Measurements from ENCODE around the gene FADD.
"Not testable (repeated sequence)": the region's sequence is repeated elsewhere in the genome, so short reads cannot be mapped to it uniquely, and the experiment has no call there.

FADD gene

GRCh38 chr11:70182266-70182665 is 20.8 kb upstream of the FADD start:
- DNase-seq = no peak

- DNase-seq = no peak
These were observed 20.1 kb upstream of the FADD start for GRCh38 chr11:70183032-70183431.

- DNase-seq = no peak
These were observed 19.5 kb upstream of the FADD start for GRCh38 chr11:70183483-70184176.

- DNase-seq = no peak
These were observed 18.7 kb upstream of the FADD start for GRCh38 chr11:70184396-70184795.

GRCh38 chr11:70185348-70186055 is 17.6 kb upstream of the FADD start:
- no peak for DNase-seq

- no peak for DNase-seq
These were observed 16.7 kb upstream of the FADD start for GRCh38 chr11:70186420-70186819.

- no peak for DNase-seq
These were observed 16.2 kb upstream of the FADD start for GRCh38 chr11:70186936-70187335.

- DNase-seq = no peak
These were observed 15.3 kb upstream of the FADD start for GRCh38 chr11:70187771-70188170.

GRCh38 chr11:70189622-70190021 is 13.5 kb upstream of the FADD start:
- DNase-seq = no peak

- peak in 3 of 4 experiments; percentile 24 for DNase-seq
These were observed 11.5 kb upstream of the FADD start for GRCh38 chr11:70191495-70192140.

- DNase-seq = no peak
These were observed 10.3 kb upstream of the FADD start for GRCh38 chr11:70192666-70193410.

- DNase-seq = no peak
These were observed 9.4 kb upstream of the FADD start for GRCh38 chr11:70193411-70194292.

- DNase-seq = no peak
These were observed 8.0 kb upstream of the FADD start for GRCh38 chr11:70194792-70195791.

- DNase-seq = no peak
These were observed 2.8 kb upstream of the FADD start for GRCh38 chr11:70200212-70200844.

GRCh38 chr11:70201047-70201446 is 2.0 kb upstream of the FADD start:
- DNase-seq = not testable (repeated sequence)

- no peak for DNase-seq
These were observed 924 bp upstream of the FADD start for GRCh38 chr11:70201882-70202861.

- peak; percentile 76 to 80 (median 78) for DNase-seq
These were observed 812 bp downstream of the FADD start for GRCh38 chr11:70203751-70204465.

GRCh38 chr11:70204466-70204799 is 1.3 kb downstream of the FADD start:
- no peak for DNase-seq
